ENCODE results near the gene OCA2.

Gene OCA2

DNA sequence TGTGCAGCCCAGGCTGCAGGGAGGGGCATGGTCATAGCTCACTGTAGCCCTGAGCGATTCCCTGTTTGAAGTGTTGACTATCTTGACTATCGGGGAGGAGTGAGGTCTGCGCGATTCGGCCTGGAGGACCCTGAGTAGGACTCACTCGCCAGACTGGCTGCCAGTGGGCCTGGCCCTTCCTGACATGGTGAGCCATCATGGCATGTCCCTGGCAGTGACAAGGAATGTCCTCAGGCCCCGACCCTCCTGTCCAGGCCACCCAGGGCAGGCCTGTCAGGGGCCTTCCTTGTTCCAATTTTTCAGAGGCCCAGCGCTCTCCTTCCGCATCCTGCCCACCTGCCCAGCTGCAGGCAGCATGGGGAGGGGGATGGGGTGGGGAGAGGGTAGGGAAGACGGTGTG, 5.2 kb upstream of the OCA2 start:
- no peak for DNase-seq (ENCODE audit: low read depth in 2 of 2)

DNA sequence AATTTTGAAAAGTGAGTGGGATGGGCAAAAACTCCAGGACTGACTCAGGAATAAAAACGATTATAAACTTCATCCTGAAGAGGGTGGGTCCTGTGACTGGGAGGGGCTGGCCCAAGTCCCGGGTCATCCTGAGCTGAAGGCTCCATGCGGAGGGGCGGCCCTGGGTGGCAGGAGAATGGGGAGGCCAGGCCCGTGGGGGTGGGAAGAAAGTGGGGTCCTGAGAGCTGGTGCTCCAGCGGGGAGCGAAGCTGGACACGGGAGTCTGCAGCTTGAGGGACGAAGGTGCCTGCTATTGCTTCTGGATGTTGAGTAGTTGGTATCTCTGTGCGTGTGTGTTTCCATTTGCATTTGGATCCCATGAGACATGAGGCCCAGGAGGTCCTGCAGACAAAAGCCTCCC, 4.7 kb upstream of the OCA2 start:
- no peak for DNase-seq (ENCODE audit: low read depth in 2 of 2)

DNA sequence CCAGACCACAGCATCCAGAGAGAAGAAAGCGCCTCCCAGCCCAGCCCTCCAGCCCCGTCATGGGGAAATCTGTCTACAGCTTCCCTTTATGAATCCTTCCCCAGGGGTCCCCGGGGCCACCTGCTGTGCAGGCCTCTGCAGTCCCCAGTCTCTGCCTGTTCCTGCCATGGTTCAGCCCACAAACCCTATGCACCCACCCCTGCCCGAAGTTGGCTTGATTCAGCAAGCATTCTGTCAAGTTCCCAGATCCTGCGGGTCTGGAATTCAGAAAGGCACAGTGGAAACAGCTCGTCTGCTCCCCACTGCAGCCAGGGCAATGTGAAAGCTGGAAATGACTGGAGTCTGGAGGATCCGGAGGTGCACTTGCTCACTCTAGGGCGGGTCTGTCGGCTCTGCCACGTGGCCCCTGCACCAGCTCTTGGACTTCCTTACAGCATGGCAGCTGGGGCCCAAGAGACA, 2.9 kb upstream of the OCA2 start:
- no peak for DNase-seq (ENCODE audit: low read depth in 2 of 2)

DNA sequence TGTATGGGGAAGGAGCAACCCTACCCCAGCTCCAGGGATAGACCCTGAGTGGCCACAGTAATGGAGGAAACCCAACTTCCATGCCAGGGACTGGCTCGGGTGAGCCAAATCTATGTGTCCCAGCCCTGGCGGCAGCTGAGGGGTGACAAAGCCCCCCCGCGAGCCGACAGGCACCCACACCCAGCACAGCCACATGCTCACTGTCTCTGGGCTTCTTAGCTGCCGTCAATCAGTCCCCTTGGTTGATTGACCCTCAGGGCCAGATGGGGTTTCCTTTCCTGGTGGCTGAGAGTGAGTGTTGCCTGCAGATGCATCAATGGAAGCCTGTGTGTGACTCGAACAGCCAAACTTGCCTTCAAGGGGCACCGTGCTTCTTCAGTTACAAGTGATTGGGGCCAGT, 2.1 kb upstream of the OCA2 start:
- DNase-seq (ENCODE audit: low read depth in 2 of 2): no peak

DNA sequence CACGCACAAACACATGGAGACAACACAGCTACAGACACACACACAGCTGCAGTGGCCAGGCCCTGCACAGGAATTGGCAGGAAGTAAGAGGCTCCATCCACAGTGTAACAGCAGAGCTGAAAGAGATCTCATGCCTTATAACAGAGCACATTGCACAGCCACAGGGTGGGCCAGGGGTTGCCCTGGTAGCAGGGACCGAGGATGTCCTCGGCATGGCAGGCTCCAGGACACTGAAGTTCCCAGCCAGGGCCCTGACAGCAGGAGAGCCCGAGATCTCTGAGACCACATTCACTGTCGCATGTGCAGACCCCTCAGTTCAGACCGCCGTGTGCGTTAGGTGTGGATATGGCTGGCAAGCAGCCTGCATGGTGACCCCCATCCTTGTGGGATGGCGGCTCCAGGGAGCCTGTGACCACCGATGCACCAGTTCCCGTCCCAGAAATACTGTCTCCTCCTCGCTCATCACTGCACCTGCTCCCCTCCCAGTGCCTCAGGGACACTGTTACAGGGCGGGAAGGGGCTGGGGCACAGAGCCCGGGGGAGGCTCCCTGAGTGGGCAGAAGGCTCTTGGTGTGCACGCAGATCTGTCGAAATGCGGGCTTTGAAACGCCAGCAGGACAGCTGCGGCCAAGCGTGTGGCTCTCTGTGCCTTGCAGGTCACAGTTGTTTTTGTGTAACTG, 1.5 kb upstream of the OCA2 start:
- no peak for DNase-seq (ENCODE audit: low read depth in 2 of 2)

DNA sequence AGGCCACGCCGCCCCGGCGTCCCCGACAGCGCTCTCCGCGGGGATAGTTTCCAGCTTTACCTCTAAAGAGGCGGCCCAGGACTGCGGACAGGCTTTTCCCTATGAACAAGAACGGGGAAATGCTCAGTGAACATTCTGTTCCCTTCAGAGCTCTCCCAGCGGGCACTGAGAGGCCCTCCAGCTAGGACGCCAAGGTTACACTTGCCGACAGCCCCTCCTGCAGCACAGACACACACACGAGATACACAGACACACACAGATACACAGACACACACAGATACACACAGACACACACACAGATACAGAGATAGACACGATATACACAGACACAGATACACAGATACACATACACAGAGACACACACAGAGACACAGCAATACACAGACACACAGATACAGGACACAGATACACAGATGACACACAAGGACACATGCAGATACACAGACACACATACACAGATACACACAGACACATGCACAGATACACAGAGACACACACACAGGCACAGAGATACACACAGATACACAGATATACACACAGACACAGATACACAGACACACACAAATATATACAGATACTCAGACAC, 533 bp upstream of the OCA2 start:
- DNase-seq (ENCODE audit: low read depth in 2 of 2): no peak

DNA sequence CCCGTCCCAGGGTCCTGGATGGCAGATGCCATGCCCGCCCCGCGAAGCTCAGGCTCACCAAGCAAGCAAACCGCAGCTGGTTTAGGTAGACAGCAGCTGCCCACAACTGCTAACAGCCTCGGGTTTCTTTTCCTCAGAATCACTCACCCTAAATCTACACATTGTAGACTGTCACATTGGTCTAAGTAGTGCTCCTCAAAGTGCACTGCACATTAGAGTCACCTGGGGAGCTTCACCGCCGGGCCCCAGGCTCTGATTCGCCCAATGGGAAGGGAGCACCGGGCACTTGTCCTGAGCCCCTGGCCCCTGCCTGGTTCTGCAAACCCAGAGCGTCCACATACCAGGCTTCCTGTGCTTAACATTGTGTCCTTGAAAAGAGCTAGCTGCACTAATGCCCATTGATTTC, 752 bp downstream of the OCA2 start:
- DNase-seq (ENCODE audit: low read depth in 2 of 2): no peak

DNA sequence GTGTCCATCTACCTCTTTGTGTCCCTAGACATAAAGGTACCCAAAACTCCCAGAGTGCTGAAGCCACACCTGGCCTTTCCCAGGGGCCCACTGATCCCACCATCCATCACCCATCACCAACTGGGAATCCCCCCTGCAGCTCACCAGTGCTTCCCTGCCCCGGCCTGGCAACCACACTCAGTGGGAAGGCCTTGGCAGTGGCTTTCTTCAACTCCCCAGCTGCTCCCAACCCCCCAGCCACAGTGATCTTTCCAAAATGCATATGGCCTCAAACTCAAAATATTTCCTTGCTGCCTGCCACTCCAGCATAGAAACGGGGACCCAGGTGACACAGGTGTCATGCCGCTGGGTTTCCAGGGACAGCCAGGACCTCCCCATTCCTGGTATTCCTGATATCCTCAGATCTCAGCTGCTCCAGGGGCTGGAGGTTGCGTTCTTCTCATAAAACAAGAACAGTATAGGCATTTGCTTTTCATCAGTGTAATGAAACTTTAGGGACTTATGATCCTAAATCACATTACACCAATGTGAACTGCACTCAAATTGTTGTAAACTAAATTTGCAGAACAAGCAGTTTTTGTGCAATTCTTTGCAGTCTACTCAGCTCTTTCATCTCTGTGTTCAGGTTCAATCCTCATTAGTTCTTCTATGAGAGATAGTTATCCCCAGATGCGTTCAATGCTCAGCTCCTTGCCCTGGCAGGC, 1.3 kb downstream of the OCA2 start:
- DNase-seq (ENCODE audit: low read depth in 2 of 2): no peak

DNA sequence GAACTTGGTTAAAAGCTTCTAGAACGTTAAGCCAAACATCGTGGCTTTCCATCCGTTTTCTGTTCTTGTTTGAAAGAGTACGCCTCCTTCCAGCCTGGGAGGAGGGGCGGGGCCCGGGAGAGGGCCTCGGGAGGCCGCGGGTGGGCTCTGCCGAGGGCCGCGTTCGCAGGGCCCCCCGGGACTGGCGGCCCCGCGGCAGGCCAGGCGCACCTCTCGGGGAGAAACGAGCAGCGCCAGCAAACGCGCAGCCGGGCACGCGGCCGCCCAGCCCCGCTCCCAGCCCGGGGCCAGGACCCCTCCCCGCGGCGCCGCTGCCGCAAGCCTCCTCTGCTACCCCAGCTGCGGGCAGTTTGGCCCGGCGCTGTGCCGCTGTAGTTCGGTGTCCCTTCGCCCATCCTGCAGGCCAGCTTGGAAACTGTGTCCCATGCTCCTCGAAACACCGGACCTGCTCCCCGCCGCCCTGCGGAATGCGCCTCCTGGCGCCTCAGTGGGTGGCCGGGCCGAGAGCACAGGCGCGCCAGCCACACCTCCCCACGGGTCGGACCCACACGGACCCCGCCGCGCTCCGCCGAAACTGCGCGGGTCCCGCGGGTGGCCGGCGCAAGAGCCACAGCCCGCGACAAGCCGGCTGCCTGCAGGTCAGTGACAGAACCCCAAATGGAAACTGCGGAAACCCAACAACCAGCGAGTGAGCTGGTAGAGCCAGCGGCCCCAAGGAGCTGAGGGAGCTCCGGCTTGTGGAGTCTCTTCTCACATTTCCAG, 2.3 kb downstream of the OCA2 start:
- DNase-seq (ENCODE audit: low read depth in 2 of 2): no peak

DNA sequence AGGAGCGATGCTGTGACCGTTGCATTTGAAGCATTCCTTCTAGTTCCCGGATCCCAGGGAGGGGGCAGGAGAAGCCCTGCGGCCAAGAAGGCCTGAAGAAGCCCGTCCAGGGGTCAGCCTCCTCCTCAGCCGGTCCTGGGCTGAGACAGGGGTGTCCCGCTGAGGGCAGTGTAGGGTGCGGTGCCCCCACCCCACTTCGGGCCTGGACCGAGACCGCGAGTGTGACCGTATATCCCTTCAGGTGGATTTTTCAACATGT, 2.8 kb downstream of the OCA2 start:
- no peak for DNase-seq (ENCODE audit: low read depth in 2 of 2)

DNA sequence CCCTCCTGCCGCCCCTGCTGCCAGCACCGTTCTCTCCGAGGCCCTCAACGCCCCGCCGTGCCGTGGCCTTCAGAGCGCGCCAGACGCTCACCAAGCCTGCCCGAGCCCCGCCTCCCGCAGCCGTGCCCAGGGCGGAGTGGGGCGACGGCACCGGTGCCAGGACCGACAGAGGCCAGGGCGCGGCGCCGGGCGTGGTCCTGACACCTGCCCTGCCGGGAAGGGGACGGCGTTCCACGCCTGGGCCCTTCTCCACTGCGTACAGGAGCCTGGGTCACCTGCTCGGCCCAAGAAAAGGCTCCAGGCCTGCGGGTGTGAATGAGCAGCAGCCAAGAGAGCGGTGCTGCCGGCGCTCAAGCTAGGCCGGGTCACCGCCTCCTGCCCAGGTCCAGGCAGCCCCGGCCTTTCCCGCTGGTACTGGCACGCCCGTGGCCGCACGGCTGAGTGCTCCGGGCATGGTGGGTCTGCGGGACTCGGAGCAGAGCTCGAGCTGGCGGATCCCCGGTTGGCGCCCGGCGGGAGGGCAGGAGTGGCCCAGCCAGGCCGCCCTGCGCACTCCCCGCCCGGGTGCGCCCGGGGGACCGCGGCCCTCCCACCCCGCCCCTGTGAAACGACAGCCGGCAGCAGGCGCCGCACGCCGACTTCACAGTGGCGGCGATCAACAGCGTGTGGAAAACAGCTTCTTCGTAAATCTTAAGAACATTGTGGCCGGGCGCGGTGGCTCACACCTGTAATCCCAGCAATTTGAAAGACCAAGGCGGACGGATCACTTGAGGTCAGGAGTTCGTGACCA, 4.2 kb downstream of the OCA2 start:
- DNase-seq (ENCODE audit: low read depth in 2 of 2): no peak

DNA sequence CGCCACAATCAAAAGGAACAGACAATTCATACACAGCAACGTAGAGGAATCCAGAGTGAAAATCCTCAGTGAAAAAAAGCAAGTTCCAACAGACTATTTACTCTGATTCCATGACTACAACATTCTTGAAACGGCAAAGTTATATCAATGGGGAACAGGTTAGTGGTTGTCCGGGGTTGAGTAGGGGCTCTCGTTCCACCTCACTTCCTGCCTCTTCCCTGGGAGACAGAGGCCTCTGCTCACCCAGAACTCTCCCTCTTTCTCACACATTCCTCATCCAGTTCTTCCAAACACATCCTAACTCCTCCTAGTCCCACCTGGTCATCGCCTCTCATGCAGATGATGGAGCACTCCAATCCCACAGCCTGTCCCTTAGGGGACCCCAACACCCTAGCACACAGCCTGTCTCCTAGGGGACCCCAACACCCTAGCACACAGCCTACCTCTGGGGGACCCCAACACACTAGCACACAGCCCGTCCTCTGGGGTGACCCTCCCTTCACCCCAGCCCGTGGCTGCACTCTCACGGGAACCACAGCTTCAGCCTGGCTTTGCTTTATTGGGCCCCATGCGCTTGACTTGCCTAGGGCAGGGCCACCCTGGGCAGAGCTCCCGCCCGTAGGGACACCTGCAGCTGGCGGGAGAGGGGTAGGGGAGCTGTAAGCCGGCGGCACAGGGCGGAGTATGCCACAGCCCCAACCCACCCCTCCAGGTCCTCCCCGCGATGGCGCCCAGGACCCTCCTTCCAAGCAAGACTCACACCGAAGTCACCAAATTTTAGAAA, 5.2 kb downstream of the OCA2 start:
- DNase-seq (ENCODE audit: low read depth in 2 of 2): no peak

DNA sequence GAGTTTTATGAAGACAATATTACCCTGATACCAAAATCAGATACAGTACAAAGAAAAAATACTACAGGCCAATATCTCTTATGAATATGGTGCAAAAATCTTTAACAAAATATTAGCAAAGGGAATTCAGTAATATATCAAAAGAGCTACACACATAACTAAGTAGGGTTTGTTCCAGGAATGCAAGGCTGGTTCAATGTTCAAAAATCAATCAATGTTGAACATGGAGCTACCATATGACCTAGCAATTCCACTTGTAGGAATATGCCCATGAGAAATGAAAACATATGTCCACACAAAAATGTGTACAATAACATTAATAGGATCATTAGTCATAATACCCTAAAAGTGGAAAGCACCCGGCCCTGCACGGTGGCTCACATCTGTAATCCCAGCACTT, 7.8 kb downstream of the OCA2 start:
- no peak for DNase-seq (ENCODE audit: low read depth in 2 of 2)

DNA sequence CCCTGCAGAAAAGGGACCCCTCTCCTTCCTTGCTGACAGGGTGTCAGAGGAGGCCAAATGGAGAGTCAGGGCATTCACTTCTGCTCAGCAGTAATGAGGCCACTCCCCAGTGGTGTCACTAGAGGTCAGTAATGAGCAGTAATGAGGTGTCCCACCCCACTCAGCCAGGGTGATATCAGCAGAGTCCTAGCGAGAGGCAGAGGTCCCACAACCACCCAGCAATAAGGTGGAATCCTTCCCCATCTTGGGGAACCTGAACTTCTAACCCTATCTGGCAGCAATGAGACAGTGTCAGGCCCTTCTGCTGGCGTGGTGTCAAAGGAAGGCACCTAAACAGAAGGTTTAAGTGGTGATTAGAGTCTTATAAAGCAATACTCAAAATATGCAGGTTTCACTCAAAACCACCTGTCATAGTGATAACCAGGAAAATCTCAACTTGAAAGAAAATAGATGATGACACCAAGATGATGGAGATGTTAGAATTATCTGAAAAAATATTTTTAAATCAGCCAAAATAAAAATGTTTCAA, 12.9 kb downstream of the OCA2 start:
- no peak for DNase-seq (ENCODE audit: low read depth in 2 of 2)

DNA sequence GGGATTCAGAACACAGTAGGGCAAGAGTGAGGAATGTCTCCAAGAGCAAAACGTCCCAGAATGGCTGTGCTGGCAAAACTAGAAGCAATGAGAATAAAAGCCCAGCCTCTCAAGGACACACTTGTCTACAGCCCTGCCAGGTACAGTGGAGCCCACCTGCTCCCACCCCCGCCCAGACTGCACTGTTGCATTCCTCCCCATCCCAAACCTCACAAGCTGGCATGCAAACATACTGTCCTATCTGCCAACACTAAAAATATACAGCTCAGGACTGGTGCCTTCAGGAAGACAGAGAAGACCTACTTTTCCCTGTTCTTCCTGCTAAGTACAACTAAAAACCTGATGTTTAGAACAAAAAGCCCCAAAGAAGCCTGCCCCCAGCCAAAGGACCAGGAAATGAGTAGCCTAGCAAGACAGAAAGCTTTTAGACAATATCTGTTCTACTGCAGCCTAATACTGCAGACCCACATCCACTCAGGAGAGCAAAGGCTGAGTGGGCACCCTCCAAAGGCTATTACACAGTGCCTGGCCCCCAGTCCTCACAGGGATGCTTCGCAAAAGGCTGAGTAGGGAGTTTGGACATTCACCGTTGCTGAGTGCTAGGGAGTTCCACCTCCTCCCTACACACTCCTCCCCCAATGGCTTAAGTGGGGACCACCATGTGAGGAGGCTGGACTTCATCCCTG, 13.5 kb downstream of the OCA2 start:
- DNase-seq (ENCODE audit: low read depth in 2 of 2): no peak

DNA sequence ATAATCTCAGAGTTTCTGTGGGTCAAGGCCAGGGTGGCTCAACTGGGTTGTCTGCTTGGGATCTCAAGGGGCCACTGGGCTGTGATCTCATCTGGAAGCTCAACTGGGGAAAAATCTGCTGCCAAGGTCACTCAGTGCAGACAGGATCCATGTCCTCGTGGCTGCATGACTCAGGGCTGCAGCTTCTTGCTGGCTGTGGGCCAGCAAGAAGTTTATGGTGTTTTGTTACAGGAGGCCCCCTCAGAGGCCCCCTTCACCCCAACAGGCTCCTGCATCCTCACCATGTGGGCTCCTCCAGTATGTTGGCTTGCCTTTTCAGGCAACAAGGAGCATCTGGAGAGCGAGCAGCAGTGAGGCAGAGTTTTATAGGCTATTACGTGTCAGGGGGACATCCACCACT, 14.6 kb downstream of the OCA2 start:
- no peak for DNase-seq (ENCODE audit: low read depth in 2 of 2)

DNA sequence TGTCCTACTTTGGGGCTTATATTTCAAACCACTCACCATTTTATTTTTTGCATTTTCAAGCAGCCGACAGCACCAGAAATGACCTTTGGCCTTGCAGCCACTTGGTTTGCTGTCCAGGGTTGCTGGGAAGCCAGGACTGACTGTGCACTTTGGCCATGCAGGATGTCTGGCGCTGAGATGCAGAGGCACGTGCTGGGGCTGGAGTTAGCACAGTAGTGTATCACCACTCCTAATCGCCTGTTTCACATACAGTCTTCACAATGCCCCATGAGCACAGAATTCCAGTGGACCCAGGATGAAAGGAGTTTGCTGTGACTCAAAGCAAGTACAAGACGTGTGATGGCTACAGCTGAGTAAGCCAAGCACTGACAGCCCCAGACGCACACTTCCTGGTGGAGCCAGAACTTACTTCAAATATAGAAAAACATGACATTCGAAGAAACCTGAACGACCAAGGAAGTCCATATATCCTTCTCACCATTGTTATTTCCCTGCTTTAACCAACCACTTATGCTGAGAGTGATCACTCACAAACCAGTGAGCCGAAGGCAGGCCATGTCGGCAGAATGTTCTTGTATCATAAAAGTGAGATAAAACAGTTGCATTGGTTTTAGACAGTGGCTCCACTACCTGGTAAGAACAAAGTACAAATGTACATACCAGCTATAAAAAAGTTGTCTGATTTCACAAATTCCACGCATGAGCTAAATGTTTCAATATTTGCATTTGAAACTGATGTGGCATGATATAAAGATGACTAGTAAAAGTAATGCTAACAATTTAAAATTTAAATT, 16.0 kb downstream of the OCA2 start:
- no peak for DNase-seq (ENCODE audit: low read depth in 2 of 2)

DNA sequence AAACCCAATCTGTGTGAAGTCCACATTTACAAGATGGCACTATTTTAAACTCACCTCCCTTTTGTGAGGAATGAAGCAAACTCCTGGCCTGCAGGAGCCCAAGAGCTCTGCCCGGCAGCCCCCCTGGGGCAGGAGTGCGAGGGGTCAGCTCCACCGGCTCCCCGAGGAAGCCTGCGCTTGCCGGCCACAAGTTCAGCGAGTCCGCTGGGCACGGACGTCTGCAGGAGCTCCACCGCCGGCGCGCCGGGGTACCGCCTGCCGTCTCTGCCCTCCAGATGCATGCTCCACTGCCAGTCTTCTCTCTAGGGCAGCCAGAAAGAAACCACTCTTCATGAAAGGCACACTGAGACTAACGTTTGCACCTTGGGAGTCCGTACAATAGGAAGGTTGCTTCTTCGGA, 17.5 kb downstream of the OCA2 start:
- no peak for DNase-seq (ENCODE audit: low read depth in 2 of 2)

DNA sequence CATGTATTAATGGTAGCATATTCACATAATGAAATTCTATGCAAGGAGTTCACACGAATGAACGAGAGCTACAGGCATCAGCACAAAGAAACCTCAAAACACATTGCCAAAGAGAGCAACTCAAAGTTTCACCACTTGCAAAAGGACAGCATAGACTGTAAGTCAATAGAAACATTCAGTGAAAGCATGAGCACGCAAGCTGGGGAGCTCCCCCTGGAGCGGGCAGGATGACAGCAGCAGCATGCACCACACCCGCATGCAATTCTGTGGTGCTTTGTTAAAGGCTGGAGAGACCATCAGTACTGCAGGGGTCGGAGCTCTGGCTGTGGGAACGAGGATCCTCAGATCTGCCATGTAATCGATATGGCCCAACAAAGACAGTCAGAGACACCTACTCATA, 18.7 kb downstream of the OCA2 start:
- DNase-seq (ENCODE audit: low read depth in 2 of 2): no peak

Measured in stimulated activated CD8-positive, alpha-beta memory T cell treated with anti-CD3 and anti-CD28 coated beads, Interleukin-2, amount 100 ng/mL, for 48 hours (primary cell).